Skeletal muscle tissue (tissue), 4 donors: ENCODE results near the gene UBASH3B. TPM values are rescaled to one million over a fixed set of nuclear protein-coding genes. Genes with fewer than 3 reads are reported as not detected.

Experiments
- H3K27ac ChIP-seq: one replicate; pipeline ENCODE4 v1.7.0; 2013; ENCODE audit warnings: mild to moderate bottlenecking, low read depth, low read length, inconsistent platforms
- H3K27me3 ChIP-seq, 3 donors: one replicate each; pipeline ENCODE4 v1.7.0; 2013; ENCODE audit warnings: low read length in 3 of 3; ENCODE audit not compliant: control insufficient read depth in 3 of 3, insufficient read depth in 3 of 3
- H3K36me3 ChIP-seq, 3 donors: one replicate each; pipeline ENCODE4 v1.7.0; 2013; ENCODE audit warnings: low read length in 3 of 3; ENCODE audit not compliant: control insufficient read depth in 3 of 3, insufficient read depth in 3 of 3
- H3K4me1 ChIP-seq, 3 donors: one replicate each; pipeline ENCODE4 v1.7.0; 2013; ENCODE audit warnings: low read length in 3 of 3, mild to moderate bottlenecking in 3 of 3; ENCODE audit not compliant: control insufficient read depth in 3 of 3, insufficient read depth in 3 of 3
- H3K4me3 ChIP-seq, 3 donors: one replicate each; pipeline ENCODE4 v1.7.0; 2013; ENCODE audit warnings: low read length in 3 of 3
- H3K9ac ChIP-seq, 3 donors: one replicate each; pipeline ENCODE4 v1.7.0; 2013; ENCODE audit warnings: low read length in 3 of 3, mild to moderate bottlenecking in 3 of 3, moderate library complexity in 2 of 3, low read depth in 1 of 3
- H3K9me3 ChIP-seq, 3 donors: one replicate each; pipeline ENCODE4 v1.7.0; 2013; ENCODE audit warnings: low read length in 3 of 3; ENCODE audit not compliant: control insufficient read depth in 3 of 3
- total RNA-seq: library from RNA; depleted of rRNA; stranded (reverse); fragments of >200 nt; gene quantifications from one replicate; pipeline ENCODE4 v1.2.3, GENCODE V29; 2014
- donor health status: Osteomylitis.

The UBASH3B gene
- total RNA-seq, 1 donor from 2014 or later = 4.2 TPM

DNA sequence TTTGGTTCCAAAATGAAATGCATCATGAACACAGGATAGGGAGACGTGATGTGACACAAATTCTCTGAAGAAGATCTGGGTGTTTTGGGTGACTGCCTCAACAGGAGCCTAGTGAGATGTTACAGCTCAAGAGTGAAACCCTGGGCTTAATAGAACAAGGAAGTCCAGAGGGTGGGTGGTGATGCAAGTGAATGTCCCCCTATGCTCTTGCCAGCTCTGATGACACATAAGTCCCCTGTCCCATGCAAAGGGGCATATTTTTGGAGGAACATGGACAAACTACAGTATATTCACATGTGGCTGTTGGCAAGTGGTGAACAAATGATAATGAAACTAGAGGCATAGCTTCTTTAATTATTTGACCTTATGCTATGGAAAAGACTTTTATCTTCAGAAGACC is 191.9 kb downstream of the UBASH3B start:
- H3K27me3 ChIP-seq = peaks cover 0 to 4% (median 0%) of the 10 kb centered on the region in 3 donors
- H3K4me3 ChIP-seq = no peak overlapping the region
- H3K9ac ChIP-seq = no peak overlapping the region
- H3K27ac ChIP-seq = no peak overlapping the region
- no peaks in the 10 kb centered on the region for H3K36me3 ChIP-seq
- no peaks in the 10 kb centered on the region for H3K9me3 ChIP-seq
- H3K4me1 ChIP-seq = no peaks in the 10 kb centered on the region

DNA sequence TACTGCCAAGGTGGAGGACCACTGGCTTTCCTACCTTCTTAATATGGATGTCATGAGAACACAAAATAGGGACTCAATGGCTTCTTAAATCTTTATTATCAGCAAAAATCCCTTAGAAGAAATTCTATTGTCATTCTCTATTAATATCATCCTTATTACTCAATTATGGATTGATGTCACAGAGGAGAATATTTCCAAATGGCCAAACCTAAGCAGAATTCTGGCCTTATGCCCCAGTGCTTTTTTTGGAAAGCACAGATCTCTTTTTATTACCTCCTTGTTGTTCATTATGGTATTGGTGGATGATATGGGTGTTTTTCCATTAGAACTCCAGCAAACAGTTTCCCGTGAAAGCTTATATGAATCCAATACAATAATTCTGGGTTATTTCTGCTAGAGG is 192.7 kb downstream of the UBASH3B start:
- Histone ChIP-seq H3K4me1 (no peaks in the 10 kb centered on the region), H3K9ac (no peak overlapping the region), H3K9me3 (no peaks in the 10 kb centered on the region), H3K36me3 (no peaks in the 10 kb centered on the region), H3K27ac (no peak overlapping the region), H3K27me3 (no peaks in the 10 kb centered on the region), H3K4me3 (no peak overlapping the region)

DNA sequence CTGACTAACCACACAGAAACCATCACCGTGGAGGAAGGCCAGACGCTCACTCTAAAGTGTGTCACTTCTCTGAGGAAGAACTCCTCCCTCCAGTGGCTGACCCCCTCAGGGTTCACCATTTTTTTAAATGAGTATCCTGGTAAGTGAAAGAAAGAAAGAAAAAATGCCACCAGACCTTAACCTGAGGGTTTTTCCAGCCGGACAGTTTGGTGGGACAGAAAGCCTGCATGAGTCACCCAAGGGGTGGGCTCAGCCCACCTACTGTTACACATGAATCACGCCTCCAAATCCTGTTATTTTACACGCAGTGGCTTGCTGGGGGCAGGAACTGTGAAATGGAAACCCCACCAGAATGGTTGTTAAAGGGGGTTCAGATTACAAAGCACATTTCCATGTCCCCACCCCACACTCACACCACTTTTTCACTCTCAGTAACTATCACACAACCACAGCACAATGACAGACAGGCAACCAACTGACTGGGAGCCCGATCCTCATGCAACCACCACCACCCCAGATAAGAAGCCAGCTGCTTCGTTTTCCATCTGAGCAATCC is 194.6 kb downstream of the UBASH3B start:
- Histone ChIP-seq H3K27me3 (no peaks in the 10 kb centered on the region), H3K4me1 (no peaks in the 10 kb centered on the region), H3K9ac (no peak overlapping the region), H3K27ac (no peak overlapping the region), H3K36me3 (no peaks in the 10 kb centered on the region), H3K9me3 (no peaks in the 10 kb centered on the region), H3K4me3 (no peak overlapping the region)

DNA sequence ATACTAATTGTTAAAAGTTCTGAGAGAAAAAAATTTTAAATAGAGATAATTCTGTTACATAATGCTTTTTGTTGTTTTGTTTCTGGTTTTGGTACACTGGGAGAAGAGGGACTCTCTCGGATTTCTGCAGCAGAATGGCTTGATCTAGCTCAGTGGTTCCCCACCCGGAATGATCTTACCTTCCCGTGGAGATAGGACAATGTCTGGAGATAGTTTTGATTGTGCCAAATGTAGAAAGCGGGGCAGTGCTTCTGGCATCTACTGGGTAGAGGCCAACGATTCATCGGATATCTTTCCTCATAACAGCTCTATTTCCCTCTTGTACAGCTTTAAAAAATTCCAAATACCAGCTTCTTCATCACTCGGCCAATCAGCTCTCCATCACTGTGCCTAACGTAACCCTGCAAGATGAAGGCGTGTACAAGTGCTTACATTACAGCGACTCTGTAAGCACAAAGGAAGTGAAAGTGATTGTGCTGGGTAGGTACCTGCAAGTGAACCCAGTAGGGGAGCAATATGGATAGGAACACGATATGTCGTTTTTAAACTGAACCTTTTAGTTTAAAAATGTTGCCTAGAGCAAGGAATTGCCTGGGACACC is 195.9 kb downstream of the UBASH3B start:
- H3K27ac ChIP-seq = no peak overlapping the region
- no peaks in the 10 kb centered on the region for H3K36me3 ChIP-seq
- H3K4me1 ChIP-seq = no peaks in the 10 kb centered on the region
- H3K27me3 ChIP-seq = no peaks in the 10 kb centered on the region
- H3K4me3 ChIP-seq = no peak overlapping the region
- H3K9ac ChIP-seq = no peak overlapping the region
- H3K9me3 ChIP-seq = no peaks in the 10 kb centered on the region

DNA sequence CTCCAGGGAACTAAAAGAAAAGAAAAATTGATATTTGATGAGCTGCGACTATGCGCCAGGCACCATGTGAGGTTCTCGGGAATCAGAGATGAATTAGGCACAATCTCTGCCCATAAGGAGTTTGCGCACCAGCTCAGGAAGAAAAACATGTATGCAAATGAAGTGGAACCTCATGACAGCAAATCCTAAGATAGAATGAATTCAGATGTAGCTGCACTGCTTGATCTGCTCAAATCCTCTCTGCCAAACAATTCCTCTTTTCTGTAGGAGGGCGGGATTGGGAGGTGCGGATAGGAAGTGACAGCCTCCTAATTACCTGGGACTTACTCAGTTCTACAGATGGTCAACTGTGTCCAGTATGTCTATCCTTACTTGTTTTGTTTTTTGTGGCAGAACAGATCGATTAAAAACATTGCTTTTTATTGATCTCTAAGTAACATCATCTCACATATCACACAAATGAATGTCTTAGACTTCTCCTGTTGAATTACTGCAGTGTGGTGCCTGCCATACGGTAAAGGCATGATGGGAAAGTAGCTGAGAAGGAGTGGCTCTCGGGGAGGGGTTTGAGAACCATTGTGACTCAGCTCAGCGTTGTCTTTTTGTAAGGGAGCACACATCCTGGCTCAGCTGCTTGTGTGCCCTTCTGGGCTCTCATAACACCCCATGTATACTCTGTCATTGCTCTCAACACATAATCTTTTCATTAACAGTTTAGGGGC is 196.7 kb downstream of the UBASH3B start:
- H3K27me3 ChIP-seq = no peaks in the 10 kb centered on the region
- H3K36me3 ChIP-seq = no peaks in the 10 kb centered on the region
- H3K4me3 ChIP-seq = no peak overlapping the region
- H3K9ac ChIP-seq = no peak overlapping the region
- no peaks in the 10 kb centered on the region for H3K9me3 ChIP-seq
- no peaks in the 10 kb centered on the region for H3K4me1 ChIP-seq
- H3K27ac ChIP-seq = no peak overlapping the region

DNA sequence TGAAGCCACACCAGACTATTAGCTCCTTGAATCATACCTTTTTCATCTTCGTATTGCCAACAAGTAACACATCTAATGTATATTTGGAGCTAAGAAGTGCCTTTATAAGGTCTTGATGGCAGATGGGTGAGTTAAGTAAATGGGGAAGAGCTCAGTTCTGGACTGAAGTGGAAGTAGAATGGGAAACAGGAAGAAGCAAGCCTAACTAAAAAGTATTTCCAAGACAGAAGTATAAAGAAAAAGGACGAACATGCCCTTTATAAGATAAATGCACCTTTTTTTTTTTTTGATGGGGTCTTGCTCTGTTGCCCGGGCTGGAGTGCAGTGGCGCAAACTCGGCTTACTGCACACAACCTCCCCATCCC is 197.3 kb downstream of the UBASH3B start:
- Histone ChIP-seq H3K9me3 (no peaks in the 10 kb centered on the region), H3K9ac (no peak overlapping the region), H3K36me3 (no peaks in the 10 kb centered on the region), H3K27ac (no peak overlapping the region), H3K4me3 (no peak overlapping the region), H3K4me1 (no peaks in the 10 kb centered on the region), H3K27me3 (no peaks in the 10 kb centered on the region)

DNA sequence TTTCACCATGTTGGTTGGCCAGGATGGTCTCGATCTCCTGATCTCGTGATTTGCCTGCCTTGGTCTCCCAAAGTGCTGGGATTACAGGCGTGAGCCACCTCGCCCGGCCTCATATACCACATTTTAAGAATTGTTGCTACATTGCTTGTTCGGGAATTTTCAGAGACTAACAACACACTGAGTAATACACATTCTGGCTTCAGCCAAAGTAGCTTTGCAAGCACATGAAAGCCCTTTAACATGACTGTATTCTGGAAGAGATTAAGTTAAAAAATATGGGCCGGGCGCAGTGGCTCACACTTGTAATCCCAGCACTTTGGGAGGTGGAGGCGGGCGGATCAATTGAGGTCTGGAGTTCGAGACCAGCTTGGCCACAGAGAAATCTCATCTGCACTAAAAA is 197.7 kb downstream of the UBASH3B start:
- no peaks in the 10 kb centered on the region for H3K4me1 ChIP-seq
- no peak overlapping the region for H3K4me3 ChIP-seq
- H3K27ac ChIP-seq = no peak overlapping the region
- H3K36me3 ChIP-seq = no peaks in the 10 kb centered on the region
- H3K9ac ChIP-seq = no peak overlapping the region
- H3K9me3 ChIP-seq = no peaks in the 10 kb centered on the region
- no peaks in the 10 kb centered on the region for H3K27me3 ChIP-seq

DNA sequence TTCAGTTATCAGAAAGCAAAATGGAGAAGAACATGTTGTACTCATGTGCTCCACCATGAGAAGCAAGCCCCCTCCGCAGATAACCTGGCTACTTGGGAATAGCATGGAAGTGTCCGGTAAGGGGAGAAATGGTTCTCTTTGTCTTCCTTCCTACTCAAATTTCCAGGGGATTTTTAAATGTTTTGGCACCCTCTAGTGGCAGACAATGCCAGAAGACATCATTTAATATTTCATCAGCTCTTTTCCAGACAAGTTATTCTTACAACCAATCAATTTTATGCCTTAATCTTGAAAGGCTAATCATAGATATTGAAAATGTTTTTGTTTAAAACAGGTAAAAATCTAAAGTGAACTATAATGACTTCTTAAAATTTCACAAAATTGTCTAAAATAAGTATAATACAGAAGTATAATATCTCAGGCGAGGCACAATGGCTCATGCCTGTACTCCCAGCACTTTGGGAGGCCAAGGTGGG is 198.5 kb downstream of the UBASH3B start:
- Histone ChIP-seq H3K4me1 (no peaks in the 10 kb centered on the region), H3K27me3 (no peaks in the 10 kb centered on the region)

DNA sequence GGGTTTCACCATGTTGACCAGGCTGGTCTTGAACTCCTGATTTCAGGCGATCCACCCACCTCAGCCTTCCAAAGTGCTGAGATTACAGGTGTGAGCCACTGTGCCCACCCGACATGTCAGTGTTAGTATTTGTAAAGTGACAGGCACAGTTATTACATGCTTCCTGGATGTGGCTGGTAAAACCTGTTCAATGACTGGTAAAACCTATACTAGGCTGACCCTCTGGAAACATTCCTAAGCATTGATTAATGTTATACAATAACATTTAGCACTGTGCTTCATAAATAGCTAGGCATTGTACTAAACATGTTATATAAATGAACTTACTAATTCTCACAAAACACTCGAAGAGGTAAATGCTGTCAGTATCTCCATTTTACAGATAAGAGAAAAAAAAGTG is 206.1 kb downstream of the UBASH3B start:
- Histone ChIP-seq H3K27ac (no peak overlapping the region), H3K4me1 (no peaks in the 10 kb centered on the region), H3K36me3 (no peaks in the 10 kb centered on the region), H3K4me3 (no peak overlapping the region), H3K9me3 (no peaks in the 10 kb centered on the region), H3K9ac (no peak overlapping the region), H3K27me3 (peaks cover 3 to 10% (median 8%) of the 10 kb centered on the region in 3 donors)

More for the DNA sequence above, 198.5 kb downstream of the UBASH3B start:
- Histone ChIP-seq H3K9me3 (no peaks in the 10 kb centered on the region), H3K9ac (no peak overlapping the region), H3K27ac (no peak overlapping the region), H3K4me3 (no peak overlapping the region), H3K36me3 (no peaks in the 10 kb centered on the region)

DNA sequence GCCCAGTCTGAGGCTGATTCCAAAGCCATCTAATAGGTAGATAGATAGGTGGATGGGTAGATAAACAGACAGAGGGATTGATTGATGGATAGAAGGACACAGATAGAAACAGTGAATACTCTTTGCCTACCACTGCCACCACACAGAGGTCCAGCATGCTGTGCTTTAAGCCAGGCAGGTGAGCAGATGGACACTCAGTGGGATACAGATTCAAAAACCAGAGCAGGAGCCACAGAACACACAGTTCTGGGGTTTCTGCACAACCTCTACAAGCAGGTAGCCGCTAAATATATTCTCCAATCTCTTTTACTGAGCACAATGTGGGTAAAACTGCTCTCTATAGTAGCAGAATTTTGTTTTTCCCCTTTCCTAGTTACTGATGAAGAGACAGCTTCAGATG is 206.6 kb downstream of the UBASH3B start:
- Histone ChIP-seq H3K4me1 (no peaks in the 10 kb centered on the region), H3K9ac (no peak overlapping the region), H3K9me3 (no peaks in the 10 kb centered on the region), H3K36me3 (no peaks in the 10 kb centered on the region), H3K27me3 (peaks cover 3 to 10% (median 8%) of the 10 kb centered on the region in 3 donors), H3K4me3 (no peak overlapping the region), H3K27ac (no peak overlapping the region)
